ENCODE results near the gene ABI1. TPM values are rescaled to one million over a fixed set of nuclear protein-coding genes. Genes with fewer than 3 reads are reported as not detected.

The ABI1 gene
- total and polyA plus RNA-seq, 2 of the 13 experiments (the other 11 are each of a cell fraction or from before 2014, with no cell fraction given): 20.9 to 22.9 TPM

DNA sequence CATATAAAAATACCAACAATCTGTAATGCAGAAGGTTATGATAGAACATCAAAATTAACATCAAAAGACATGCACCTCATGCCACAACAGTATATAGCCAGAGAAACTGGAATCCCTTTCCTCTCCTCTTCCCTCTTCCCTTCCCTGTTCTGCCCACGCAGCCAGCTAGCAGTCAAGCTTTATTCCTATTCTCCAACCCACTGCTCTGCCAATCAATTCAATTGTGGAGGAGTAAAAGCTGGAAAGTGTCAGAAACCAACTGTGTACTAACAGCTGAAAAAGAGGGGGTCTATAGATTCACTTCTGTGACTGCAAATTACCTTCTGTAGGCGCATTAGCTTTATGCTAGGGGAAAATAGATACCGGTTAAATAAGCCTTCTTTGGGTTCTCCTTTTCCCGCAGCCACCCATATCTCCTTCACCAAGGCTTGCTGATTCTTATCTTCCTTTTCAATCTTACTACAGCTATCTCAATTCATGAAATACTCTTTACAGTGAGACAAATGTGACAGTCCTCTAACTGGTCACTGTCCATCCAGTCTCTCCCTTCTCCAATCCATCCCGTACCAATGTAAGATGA, 16.3 kb downstream of the ABI1 start (continued):
- TF ChIP-seq WIZ (CRISPR knock-in tag; IDR thresholded peaks at IDR 0.05) (no peak), ZNF350 (CRISPR knock-in tag; IDR thresholded peaks at IDR 0.05; ENCODE audit: borderline replicate concordance, low read depth) (no peak), TEAD3 (CRISPR knock-in tag; optimal IDR thresholded peaks at IDR 0.05; ENCODE audit: borderline replicate concordance) (no peak), ZNF605 (CRISPR knock-in tag; IDR thresholded peaks at IDR 0.05) (no peak), HNRNPUL1 (IDR thresholded peaks at IDR 0.05; ENCODE audit: low read depth, low read length) (no peak)
- TF ChIP-seq, protein P1, sequence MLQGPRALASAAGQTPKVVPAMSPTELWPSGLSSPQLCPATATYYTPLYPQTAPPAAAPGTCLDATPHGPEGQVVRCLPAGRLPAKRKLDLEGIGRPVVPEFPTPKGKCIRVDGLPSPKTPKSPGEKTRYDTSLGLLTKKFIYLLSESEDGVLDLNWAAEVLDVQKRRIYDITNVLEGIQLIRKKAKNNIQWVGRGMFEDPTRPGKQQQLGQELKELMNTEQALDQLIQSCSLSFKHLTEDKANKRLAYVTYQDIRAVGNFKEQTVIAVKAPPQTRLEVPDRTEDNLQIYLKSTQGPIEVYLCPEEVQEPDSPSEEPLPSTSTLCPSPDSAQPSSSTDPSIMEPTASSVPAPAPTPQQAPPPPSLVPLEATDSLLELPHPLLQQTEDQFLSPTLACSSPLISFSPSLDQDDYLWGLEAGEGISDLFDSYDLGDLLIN (CRISPR knock-in tag; IDR thresholded peaks at IDR 0.05; ENCODE audit: borderline replicate concordance): no peak
- TF ChIP-seq, protein P2, sequence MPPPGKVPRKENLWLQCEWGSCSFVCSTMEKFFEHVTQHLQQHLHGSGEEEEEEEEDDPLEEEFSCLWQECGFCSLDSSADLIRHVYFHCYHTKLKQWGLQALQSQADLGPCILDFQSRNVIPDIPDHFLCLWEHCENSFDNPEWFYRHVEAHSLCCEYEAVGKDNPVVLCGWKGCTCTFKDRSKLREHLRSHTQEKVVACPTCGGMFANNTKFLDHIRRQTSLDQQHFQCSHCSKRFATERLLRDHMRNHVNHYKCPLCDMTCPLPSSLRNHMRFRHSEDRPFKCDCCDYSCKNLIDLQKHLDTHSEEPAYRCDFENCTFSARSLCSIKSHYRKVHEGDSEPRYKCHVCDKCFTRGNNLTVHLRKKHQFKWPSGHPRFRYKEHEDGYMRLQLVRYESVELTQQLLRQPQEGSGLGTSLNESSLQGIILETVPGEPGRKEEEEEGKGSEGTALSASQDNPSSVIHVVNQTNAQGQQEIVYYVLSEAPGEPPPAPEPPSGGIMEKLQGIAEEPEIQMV (CRISPR knock-in tag; IDR thresholded peaks at IDR 0.05; ENCODE audit: low read depth): no peak
- TF ChIP-seq, protein P3, sequence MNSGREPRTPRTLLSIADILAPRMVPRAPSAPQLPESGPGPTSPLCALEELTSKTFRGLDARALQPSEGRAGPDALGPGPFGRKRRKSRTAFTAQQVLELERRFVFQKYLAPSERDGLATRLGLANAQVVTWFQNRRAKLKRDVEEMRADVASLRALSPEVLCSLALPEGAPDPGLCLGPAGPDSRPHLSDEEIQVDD (CRISPR knock-in tag; IDR thresholded peaks at IDR 0.05; ENCODE audit: borderline replicate concordance): no peak
- TF ChIP-seq, protein P4, sequence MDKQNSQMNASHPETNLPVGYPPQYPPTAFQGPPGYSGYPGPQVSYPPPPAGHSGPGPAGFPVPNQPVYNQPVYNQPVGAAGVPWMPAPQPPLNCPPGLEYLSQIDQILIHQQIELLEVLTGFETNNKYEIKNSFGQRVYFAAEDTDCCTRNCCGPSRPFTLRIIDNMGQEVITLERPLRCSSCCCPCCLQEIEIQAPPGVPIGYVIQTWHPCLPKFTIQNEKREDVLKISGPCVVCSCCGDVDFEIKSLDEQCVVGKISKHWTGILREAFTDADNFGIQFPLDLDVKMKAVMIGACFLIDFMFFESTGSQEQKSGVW (CRISPR knock-in tag; IDR thresholded peaks at IDR 0.05; ENCODE audit: borderline replicate concordance): no peak
